B cell (primary cell): ENCODE data around the gene FOXN3.

ENCODE experiments used
- CTCF ChIP-seq: fragments of 200-600 bp; IDR thresholded peaks from one replicate; pipeline ENCODE4 v1.8.0; 2022; ENCODE audit warnings: antibody characterized with exemption, mild to moderate bottlenecking
- EZH2 ChIP-seq: IDR thresholded peaks from 2 replicates; pipeline ENCODE4 v1.6.1; 2012; ENCODE audit warnings: borderline replicate concordance, low read depth, mild to moderate bottlenecking, moderate library complexity, low read length; ENCODE audit not compliant: insufficient read depth, poor library complexity, severe bottlenecking

- no peak for TF ChIP-seq CTCF
- no peak for TF ChIP-seq EZH2
Observed at GRCh38 chr14:89416002-89416995, 734 bp downstream of the FOXN3 start.
